ENCODE measurements around the gene FAM186B. TPM values are rescaled to one million over a fixed set of nuclear protein-coding genes. Genes with fewer than 3 reads are reported as not detected.

The FAM186B gene
- polyA plus RNA-seq, 1 donor from 2014 or later, result 0.16 TPM

GRCh38 chr12:49578471-49579112 lies 26.8 kb downstream of the FAM186B start:
- Mint-ChIP-seq H3K4me1 (peaks cover 0 to 9% (median 8%) of the 10 kb centered on the region in 3 donors), H3K27ac (no peak overlapping the region), H3K4me3 (no peak overlapping the region), H3K36me3 (peaks cover 2% of the 10 kb centered on the region), H3K9me3 (no peaks in the 10 kb centered on the region), H3K27me3 (no peaks in the 10 kb centered on the region)

GRCh38 chr12:49577589-49578315 lies 27.7 kb downstream of the FAM186B start:
- H3K4me1 Mint-ChIP-seq, result peaks cover 0 to 9% (median 8%) of the 10 kb centered on the region in 3 donors
- no peak overlapping the region for H3K27ac Mint-ChIP-seq
- H3K4me3 Mint-ChIP-seq, result peak overlapping the region in 1 of 4 donors; percentile 69
- no peaks in the 10 kb centered on the region for H3K27me3 Mint-ChIP-seq
- H3K36me3 Mint-ChIP-seq, result peaks cover 2% of the 10 kb centered on the region
- H3K9me3 Mint-ChIP-seq, result no peaks in the 10 kb centered on the region

- peaks cover 2% of the 10 kb centered on the region for H3K36me3 Mint-ChIP-seq
- no peaks in the 10 kb centered on the region for H3K9me3 Mint-ChIP-seq
- peak overlapping the region; percentile 98 to 99 (median 98) for H3K4me3 Mint-ChIP-seq
- H3K27ac Mint-ChIP-seq, result peak overlapping the region; percentile 93 to 100 (median 100)
- H3K27me3 Mint-ChIP-seq, result no peaks in the 10 kb centered on the region
- peaks cover 21 to 31% (median 27%) of the 10 kb centered on the region in 3 donors for H3K4me1 Mint-ChIP-seq
These were observed 36.8 kb downstream of the FAM186B start for GRCh38 chr12:49568442-49569162.

GRCh38 chr12:49567611-49568441 lies 37.6 kb downstream of the FAM186B start, which contains the start of gene MCRS1:
MCRS1 (minus strand) TSS chr12:49568142; CDS start chr12:49566731, 1,411 bp downstream.
- no peaks in the 10 kb centered on the region for H3K9me3 Mint-ChIP-seq

GRCh38 chr12:49567302-49567610 lies 38.2 kb downstream of the FAM186B start:
- H3K9me3 Mint-ChIP-seq, result no peaks in the 10 kb centered on the region
- peaks cover 21 to 31% (median 27%) of the 10 kb centered on the region in 3 donors for H3K4me1 Mint-ChIP-seq
- H3K27ac Mint-ChIP-seq, result peak overlapping the region; percentile 93 to 100 (median 100)
- peaks cover 2% of the 10 kb centered on the region for H3K36me3 Mint-ChIP-seq
- no peaks in the 10 kb centered on the region for H3K27me3 Mint-ChIP-seq
- peak overlapping the region; percentile 98 to 99 (median 98) for H3K4me3 Mint-ChIP-seq

More at GRCh38 chr12:49567611-49568441, 37.6 kb downstream of the FAM186B start, which contains the start of gene MCRS1:
- H3K27ac Mint-ChIP-seq, result peak within 1 kb of the TSS; percentile 93 to 100 (median 100)
- peaks cover 2% of the 10 kb centered on the region for H3K36me3 Mint-ChIP-seq
- peak within 1 kb of the TSS; percentile 98 to 99 (median 98) for H3K4me3 Mint-ChIP-seq
- H3K4me1 Mint-ChIP-seq, result peaks cover 21 to 31% (median 27%) of the 10 kb centered on the region in 3 donors
- no peaks in the 10 kb centered on the region for H3K27me3 Mint-ChIP-seq

- Mint-ChIP-seq H3K9me3 (no peaks in the 10 kb centered on the region), H3K4me3 (peak overlapping the region in 3 of 4 donors; percentile 5 to 99 (median 40)), H3K4me1 (peaks cover 19 to 27% (median 27%) of the 10 kb centered on the region in 3 donors), H3K27me3 (no peaks in the 10 kb centered on the region), H3K36me3 (no peaks in the 10 kb centered on the region), H3K27ac (no peak overlapping the region)
These were observed 39.1 kb downstream of the FAM186B start for GRCh38 chr12:49566361-49566760.

GRCh38 chr12:49565406-49566265 lies 39.8 kb downstream of the FAM186B start:
- Mint-ChIP-seq H3K4me1 (peaks cover 18 to 22% (median 20%) of the 10 kb centered on the region in 3 donors), H3K36me3 (no peaks in the 10 kb centered on the region), H3K9me3 (no peaks in the 10 kb centered on the region), H3K4me3 (peak overlapping the region in 1 of 4 donors; percentile 40), H3K27ac (peak overlapping the region in 1 of 3 donors; percentile 25), H3K27me3 (no peaks in the 10 kb centered on the region)

- Mint-ChIP-seq H3K4me3 (peak overlapping the region in 1 of 4 donors; percentile 17), H3K4me1 (peaks cover 17 to 19% (median 19%) of the 10 kb centered on the region in 3 donors), H3K9me3 (no peaks in the 10 kb centered on the region)
These were observed 40.6 kb downstream of the FAM186B start for GRCh38 chr12:49564686-49565405.

GRCh38 chr12:49563951-49564685 lies 41.3 kb downstream of the FAM186B start:
- Mint-ChIP-seq H3K9me3 (no peaks in the 10 kb centered on the region), H3K4me3 (peak overlapping the region in 1 of 4 donors; percentile 71), H3K27me3 (no peaks in the 10 kb centered on the region), H3K4me1 (peaks cover 17 to 19% (median 19%) of the 10 kb centered on the region in 3 donors), H3K36me3 (peaks cover 2% of the 10 kb centered on the region), H3K27ac (peak overlapping the region in 1 of 3 donors; percentile 46)

More at GRCh38 chr12:49564686-49565405, 40.6 kb downstream of the FAM186B start:
- Mint-ChIP-seq H3K27ac (no peak overlapping the region), H3K27me3 (no peaks in the 10 kb centered on the region), H3K36me3 (no peaks in the 10 kb centered on the region)

- peaks cover 7 to 9% (median 9%) of the 10 kb centered on the region in 3 donors for H3K4me1 Mint-ChIP-seq
- H3K36me3 Mint-ChIP-seq, result peaks cover 5% of the 10 kb centered on the region
- H3K9me3 Mint-ChIP-seq, result no peaks in the 10 kb centered on the region
- H3K27ac Mint-ChIP-seq, result no peak overlapping the region
- no peaks in the 10 kb centered on the region for H3K27me3 Mint-ChIP-seq
- H3K4me3 Mint-ChIP-seq, result peak overlapping the region in 1 of 4 donors; percentile 51
These were observed 42.6 kb downstream of the FAM186B start for GRCh38 chr12:49562831-49563230.

GRCh38 chr12:49562233-49562632 lies 43.2 kb downstream of the FAM186B start:
- Mint-ChIP-seq H3K36me3 (peaks cover 5% of the 10 kb centered on the region), H3K27ac (peak overlapping the region in 1 of 3 donors; percentile 56), H3K4me1 (peaks cover 3 to 6% (median 6%) of the 10 kb centered on the region in 3 donors), H3K27me3 (no peaks in the 10 kb centered on the region), H3K4me3 (peak overlapping the region in 1 of 4 donors; percentile 51), H3K9me3 (no peaks in the 10 kb centered on the region)

- H3K27me3 Mint-ChIP-seq, result no peaks in the 10 kb centered on the region
- peaks cover 5% of the 10 kb centered on the region for H3K36me3 Mint-ChIP-seq
- no peaks in the 10 kb centered on the region for H3K9me3 Mint-ChIP-seq
- no peak overlapping the region for H3K27ac Mint-ChIP-seq
- H3K4me3 Mint-ChIP-seq, result no peak overlapping the region
- no peaks in the 10 kb centered on the region for H3K4me1 Mint-ChIP-seq
These were observed 44.7 kb downstream of the FAM186B start for GRCh38 chr12:49560695-49561094.
